ENCODE data around the gene ANKRD10. TPM values are rescaled to one million over a fixed set of nuclear protein-coding genes. Genes with fewer than 3 reads are reported as not detected.

ANKRD10 gene
- total and polyA plus RNA-seq, 2 of the 8 experiments (the other 6 are each of a cell fraction or from before 2014, with no cell fraction given): 146 to 218 TPM

- no peak for TF ChIP-seq NRF1 (IDR thresholded peaks at IDR 0.05; ENCODE audit: low read depth, low read length)
These were observed 34.8 kb upstream of the ANKRD10 start (continued) for GRCh38 chr13:110949628-110950027.

All from H1 (cell line).